Ammon's horn (tissue), 1 donor: Measurements from ENCODE around the gene PRKAA2.

Source experiments
- DNase-seq: peaks from one replicate; pipeline ENCODE4 v3.0.0-alpha.2; 2016; ENCODE audit warnings: low spot score

PRKAA2 gene

GRCh38 chr1:56713112-56713511 is 68.0 kb downstream of the PRKAA2 start:
- no peak for DNase-seq

- no peak for DNase-seq
Measured at GRCh38 chr1:56715156-56715555, 70.0 kb downstream of the PRKAA2 start.

- DNase-seq: peak; percentile 35
Measured at GRCh38 chr1:56719171-56719570, 74.1 kb downstream of the PRKAA2 start.

- no peak for DNase-seq
Measured at GRCh38 chr1:56726706-56727105, 81.6 kb downstream of the PRKAA2 start.

GRCh38 chr1:56728964-56729363 is 83.8 kb downstream of the PRKAA2 start:
- DNase-seq: no peak

GRCh38 chr1:56745231-56745630 is 100.1 kb downstream of the PRKAA2 start:
- no peak for DNase-seq

- DNase-seq: no peak
Measured at GRCh38 chr1:56754708-56755479, 109.8 kb downstream of the PRKAA2 start.

- no peak for DNase-seq
Measured at GRCh38 chr1:56755911-56756310, 110.8 kb downstream of the PRKAA2 start.

- no peak for DNase-seq
Measured at GRCh38 chr1:56758135-56758534, 113.0 kb downstream of the PRKAA2 start.

GRCh38 chr1:56758794-56759193 is 113.7 kb downstream of the PRKAA2 start:
- no peak for DNase-seq
